Measurements from ENCODE around the gene STH. TPM values are rescaled to one million over a fixed set of nuclear protein-coding genes. Genes with fewer than 3 reads are reported as not detected.

STH gene
- total RNA-seq, 2 donors from 2014 or later: not detected

DNA sequence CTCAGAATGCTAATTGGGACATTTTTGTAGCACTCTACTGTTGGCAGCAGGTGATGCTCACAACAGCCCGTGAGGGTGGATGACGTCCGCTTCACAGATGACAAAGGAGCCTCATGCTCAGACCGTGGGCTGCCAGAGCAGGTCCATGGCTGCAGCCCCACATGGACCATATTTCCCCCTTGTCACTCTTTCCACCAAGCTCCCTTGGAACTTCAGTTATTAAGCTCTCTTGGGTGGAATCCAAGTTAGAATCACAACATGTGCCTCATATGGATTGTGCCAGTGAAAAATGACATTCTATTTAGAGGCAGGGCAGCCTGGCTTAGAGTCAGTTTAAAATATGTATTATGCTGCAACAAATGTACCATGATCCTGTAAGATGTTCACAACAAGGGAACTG lies 33.2 kb upstream of the STH start:
- intact Hi-C loops (cut with DNase I): no loop called here
- no peak for DNase-seq
- no peak for ATAC-seq

DNA sequence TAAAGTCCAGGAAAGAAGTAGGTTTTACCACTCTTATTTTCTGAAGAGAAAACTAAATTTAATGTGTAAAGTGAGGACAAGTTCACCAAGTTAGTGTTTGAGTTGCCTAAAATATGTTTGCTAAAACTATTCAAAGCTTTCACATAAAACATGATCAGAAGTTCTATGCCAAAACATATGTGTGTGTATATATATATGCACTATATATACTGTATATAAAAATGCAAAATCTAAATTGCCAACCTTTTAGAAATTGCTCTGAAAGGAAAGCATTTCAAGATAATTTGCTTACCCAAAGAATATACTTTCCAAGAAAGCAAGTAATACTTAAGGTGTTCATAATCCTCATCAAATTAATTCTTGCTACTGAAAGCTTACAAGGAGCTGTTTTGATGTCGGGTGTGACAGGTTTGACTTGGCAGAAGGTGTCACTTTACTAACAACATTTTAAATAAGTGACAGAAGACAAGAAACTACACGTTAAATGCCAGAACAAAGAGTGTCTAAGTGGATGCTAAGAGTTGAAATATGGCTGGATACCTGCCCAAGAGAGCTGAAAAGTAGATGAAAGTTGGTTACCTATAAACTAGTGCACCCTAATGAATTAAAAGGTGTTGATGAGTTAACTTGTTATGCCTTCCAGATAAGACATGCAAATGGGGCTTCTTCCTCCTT lies 32.3 kb upstream of the STH start:
- ATAC-seq (no peak), DNase-seq (no peak)
- intact Hi-C loops (cut with DNase I): no loop called here

DNA sequence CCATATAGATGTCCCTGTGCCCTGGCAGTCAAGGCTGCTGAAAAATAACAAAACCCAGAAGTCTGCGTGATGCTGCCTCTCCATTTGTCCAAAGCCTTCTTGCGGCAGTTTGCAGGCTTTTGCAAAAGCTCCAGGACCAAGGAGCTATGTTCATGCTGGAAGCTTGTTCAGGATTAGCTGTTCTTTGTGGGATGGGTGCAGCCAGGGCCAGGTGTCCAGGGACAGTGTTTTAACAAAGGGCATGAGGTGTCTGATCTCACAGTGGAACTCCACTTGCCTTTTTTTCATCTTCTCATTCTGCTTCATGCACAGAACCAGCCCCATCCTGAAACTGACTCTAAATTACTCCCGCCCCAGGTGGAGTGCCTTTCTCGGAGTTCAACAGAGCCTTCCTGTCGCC lies 31.7 kb upstream of the STH start:
- ATAC-seq (no peak), DNase-seq (no peak)
- intact Hi-C loops (cut with DNase I): no loop called here

GRCh38 chr17:45968732-45969131 lies 30.3 kb upstream of the STH start:
- ATAC-seq (no peak), DNase-seq (no peak)
- intact Hi-C loops (cut with DNase I): no loop called here

DNA sequence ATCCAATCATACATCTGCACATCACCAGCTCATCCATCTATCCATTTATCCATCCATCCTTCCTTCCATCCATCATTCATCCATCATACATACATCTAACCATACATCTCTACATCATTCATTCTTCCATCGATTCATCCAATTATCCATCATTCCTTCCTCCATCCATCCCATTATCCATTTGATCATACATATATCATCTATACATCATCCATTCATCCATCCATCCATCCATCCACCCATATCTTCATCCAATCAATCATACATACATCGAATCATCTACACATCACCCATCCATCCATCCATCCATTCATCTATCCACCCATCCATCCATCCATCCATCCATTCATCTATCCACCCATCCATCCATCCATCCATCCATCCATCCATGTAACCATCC lies 29.3 kb upstream of the STH start:
- intact Hi-C loops (cut with DNase I): no loop called here
- DNase-seq (no peak), ATAC-seq (no peak)

DNA sequence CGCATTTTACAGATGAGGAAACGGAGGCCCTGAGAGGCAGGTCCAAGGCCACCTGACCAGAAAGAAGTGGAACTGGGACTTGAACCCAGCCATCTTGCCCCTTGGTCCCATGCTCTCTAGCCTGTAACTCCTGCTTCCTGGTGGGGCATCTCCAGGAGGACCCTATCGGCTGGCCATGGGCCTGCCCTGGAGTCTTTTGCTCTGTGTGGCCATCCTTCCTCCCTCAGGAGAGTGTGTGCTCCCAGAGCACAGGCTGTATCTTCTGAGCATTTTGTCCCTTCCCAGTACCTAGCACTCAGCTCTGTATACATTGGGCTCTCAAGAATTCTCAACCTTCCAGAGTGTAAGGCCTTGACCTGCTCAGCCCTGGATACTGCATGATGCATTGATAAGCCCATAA lies 28.4 kb upstream of the STH start:
- DNase-seq (no peak), ATAC-seq (no peak)
- intact Hi-C loops (cut with DNase I): no loop called here

DNA sequence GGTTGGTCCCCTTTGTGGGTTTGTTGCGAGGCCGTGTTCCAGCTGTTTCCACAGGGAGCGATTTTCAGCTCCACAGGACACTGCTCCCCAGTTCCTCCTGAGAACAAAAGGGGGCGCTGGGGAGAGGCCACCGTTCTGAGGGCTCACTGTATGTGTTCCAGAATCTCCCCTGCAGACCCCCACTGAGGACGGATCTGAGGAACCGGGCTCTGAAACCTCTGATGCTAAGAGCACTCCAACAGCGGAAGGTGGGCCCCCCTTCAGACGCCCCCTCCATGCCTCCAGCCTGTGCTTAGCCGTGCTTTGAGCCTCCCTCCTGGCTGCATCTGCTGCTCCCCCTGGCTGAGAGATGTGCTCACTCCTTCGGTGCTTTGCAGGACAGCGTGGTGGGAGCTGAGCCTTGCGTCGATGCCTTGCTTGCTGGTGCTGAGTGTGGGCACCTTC lies 27.3 kb upstream of the STH start:
- no peak for DNase-seq
- ATAC-seq: no peak
- intact Hi-C loops (cut with DNase I): no loop called here

DNA sequence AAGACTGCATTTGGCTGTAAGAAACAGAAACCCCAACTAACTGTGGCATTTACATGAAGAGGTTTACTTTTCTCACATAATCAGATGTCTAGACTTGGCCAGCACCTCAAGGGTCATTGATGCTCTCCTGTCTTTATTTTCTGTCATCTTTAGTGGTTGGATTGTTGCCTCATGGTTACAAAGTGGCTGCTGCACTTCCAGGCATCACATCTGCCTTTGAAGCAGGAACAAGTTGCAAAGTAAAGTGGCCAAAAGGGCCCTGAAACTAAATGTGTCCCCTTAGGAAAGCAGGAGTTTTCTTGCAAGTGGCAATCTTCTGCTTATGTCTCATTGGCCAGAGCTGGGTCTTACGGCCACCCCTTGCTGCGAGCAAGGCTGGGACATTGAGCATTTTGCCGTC lies 26.5 kb upstream of the STH start:
- DNase-seq (no peak), ATAC-seq (no peak)
- intact Hi-C loops (cut with DNase I): no loop called here

DNA sequence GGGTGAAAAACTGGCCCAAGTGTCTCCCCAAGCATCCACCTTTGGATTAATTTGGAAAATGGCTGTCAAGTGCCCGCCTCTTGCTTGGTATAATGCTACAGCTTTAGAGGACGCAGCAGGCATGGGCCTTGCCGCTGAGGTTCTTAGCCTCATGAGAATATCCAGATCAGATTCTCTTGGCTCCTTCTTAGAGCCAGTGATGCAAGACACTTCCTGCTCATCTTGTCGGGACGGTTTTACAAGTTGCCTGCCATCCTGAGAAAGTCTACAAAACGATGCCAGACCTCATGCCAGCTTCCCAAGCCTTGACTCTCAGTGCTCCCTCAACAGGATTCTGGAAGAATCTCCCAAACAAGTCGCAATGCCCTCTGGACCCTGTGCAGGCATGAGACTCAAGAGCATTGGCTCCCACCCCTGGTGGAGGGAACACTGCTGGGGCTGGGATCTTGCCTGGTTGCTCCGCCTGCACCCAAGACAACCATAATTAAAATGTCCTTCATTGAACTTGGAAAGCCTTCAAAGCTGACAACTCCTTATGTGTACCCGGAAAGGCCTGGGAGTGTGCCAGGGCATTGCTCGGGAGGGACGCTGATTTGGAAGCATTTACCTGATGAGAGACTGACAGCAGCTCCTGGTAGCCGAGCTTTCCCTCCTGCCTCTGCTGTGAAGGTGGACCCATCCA lies 25.8 kb upstream of the STH start:
- ATAC-seq (peak; percentile 26 to 35), DNase-seq (peak; percentile 52)
- intact Hi-C loops (cut with DNase I): no loop called here

DNA sequence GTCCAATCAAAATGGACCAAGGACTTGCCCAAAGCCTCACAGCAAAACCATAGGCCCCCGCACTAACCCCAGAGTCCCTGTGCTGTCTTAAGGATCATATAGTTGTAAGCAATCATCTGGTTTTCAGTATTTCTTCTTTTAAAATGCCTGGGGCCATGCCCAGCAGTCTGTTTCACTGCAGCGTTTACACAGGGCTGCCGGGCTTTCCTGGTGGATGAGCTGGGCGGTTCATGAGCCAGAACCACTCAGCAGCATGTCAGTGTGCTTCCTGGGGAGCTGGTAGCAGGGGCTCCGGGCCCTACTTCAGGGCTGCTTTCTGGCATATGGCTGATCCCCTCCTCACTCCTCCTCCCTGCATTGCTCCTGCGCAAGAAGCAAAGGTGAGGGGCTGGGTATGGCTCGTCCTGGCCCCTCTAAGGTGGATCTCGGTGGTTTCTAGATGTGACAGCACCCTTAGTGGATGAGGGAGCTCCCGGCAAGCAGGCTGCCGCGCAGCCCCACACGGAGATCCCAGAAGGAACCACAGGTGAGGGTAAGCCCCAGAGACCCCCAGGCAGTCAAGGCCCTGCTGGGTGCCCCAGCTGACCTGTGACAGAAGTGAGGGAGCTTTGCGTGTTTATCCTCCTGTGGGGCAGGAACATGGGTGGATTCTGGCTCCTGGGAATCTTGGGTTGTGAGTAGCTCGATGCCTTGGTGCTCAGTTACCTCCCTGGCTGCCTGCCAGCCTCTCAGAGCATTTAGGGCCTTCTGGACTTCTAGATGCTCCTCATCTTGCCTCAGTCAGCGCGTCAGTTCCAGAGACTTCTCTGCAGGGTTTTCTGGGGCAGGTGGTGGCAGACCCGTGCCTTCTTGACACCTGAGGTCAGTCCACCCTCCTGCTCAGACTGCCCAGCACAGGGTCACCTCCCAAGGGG lies 24.8 kb upstream of the STH start:
- no peak for ATAC-seq
- DNase-seq: no peak

GRCh38 chr17:45974916-45975630 lies 24.0 kb upstream of the STH start:
- ATAC-seq: no peak
- intact Hi-C loops (cut with DNase I): no loop called here

More for the DNA sequence above, 24.8 kb upstream of the STH start:
- intact Hi-C loops (cut with DNase I): no loop called here

DNA sequence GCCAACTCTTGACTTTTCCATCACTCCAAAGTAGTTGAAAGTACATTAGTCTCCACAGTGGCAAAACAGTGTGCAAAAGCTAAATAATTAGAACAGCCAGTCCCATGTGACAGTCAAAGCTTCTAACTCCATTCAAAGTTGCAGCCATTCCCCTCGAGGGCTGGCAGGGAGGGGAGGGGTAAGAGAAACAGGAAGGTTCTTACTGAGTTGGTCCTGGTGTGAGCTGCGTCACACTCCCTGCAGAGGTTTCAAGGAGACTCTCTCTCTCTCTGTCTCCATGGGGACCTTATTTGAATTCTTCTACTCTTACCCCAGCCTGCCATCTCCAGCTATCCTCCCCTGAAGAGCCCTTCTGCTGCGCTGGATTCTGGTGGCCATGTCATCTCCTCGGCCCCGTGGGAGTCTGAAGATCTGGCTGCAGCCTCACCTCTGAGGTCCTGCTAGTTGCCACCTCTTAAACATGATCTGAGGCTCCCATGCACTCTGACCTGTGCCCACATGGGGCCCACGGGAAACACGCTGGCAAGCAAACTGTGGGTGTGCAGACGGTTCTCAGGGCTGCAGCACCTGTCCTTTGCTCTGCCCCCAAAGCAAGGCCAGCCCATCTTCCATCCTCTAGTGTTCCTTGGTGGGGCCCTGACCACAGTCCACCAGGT lies 23.3 kb upstream of the STH start:
- intact Hi-C loops (cut with DNase I): no loop called here
- DNase-seq (no peak), ATAC-seq (no peak)

More at GRCh38 chr17:45974916-45975630, 24.0 kb upstream of the STH start:
- DNase-seq: no peak

- no peak for ATAC-seq
- intact Hi-C loops (cut with DNase I): no loop called here
- DNase-seq: no peak
Observed at GRCh38 chr17:45976391-45976754, 22.7 kb upstream of the STH start.

GRCh38 chr17:45976755-45977505 lies 22.1 kb upstream of the STH start:
- peak in 1 of 2 donors; percentile 15 for ATAC-seq

GRCh38 chr17:45977506-45977824 lies 21.6 kb upstream of the STH start:
- DNase-seq (no peak), ATAC-seq (no peak)
- intact Hi-C loops (cut with DNase I): no loop called here

More at GRCh38 chr17:45976755-45977505, 22.1 kb upstream of the STH start:
- intact Hi-C loops (cut with DNase I): no loop called here
- DNase-seq: no peak

- ATAC-seq: no peak
- no peak for DNase-seq
- intact Hi-C loops (cut with DNase I): no loop called here
Observed at GRCh38 chr17:45977976-45978626, 20.9 kb upstream of the STH start.

DNA sequence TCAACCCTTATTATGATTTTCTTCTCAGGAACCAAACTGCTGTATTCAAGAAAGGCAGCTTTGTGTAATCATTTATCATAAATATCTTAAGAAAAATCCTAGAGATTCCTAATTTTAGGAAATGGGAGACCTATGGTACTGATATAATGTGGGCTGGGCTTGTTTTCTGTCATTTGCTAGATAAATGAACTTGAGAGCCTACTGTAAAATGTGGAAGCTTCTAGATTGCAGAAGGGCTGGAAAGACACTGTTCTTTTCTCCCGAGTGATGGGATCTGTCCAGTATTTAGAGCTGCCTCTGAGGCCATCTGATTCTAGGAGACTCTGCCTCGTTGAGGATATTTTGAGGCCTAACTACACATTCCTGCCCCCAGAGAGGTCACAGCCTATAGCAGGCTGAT lies 19.9 kb upstream of the STH start:
- ATAC-seq (no peak), DNase-seq (no peak)
- intact Hi-C loops (cut with DNase I): no loop called here

DNA sequence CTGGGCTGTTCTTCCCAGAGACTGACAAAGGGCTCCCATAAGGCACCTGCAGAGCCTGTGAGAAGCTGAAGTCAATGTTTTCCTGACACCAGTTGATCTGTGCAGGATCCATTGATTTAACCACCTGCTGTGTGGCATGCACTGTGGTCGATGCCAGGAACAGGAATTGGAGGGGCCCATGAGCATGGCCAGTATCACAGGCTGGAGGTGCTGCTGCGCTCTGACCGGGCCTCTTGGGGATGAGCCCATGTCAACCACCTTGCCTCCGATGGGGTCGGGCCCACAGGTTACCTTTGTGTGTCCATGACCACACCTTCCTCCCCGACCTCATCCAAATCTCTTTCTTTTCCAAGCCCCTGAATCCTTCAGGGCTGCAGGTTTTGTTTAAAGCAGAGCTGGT lies 18.2 kb upstream of the STH start:
- DNase-seq (no peak), ATAC-seq (no peak)
- intact Hi-C loops (cut with DNase I): no loop called here
